Brain pericyte (primary cell): Measurements from ENCODE around the gene MEGF10.
"Not testable (repeated sequence)": the region's sequence is repeated elsewhere in the genome, so short reads cannot be mapped to it uniquely, and the experiment has no call there.

ENCODE experiments used
- DNase-seq: peaks from one replicate; pipeline ENCODE4 v3.0.0-alpha.2; 2012; ENCODE audit warnings: low read depth, low spot score

The MEGF10 gene

DNA sequence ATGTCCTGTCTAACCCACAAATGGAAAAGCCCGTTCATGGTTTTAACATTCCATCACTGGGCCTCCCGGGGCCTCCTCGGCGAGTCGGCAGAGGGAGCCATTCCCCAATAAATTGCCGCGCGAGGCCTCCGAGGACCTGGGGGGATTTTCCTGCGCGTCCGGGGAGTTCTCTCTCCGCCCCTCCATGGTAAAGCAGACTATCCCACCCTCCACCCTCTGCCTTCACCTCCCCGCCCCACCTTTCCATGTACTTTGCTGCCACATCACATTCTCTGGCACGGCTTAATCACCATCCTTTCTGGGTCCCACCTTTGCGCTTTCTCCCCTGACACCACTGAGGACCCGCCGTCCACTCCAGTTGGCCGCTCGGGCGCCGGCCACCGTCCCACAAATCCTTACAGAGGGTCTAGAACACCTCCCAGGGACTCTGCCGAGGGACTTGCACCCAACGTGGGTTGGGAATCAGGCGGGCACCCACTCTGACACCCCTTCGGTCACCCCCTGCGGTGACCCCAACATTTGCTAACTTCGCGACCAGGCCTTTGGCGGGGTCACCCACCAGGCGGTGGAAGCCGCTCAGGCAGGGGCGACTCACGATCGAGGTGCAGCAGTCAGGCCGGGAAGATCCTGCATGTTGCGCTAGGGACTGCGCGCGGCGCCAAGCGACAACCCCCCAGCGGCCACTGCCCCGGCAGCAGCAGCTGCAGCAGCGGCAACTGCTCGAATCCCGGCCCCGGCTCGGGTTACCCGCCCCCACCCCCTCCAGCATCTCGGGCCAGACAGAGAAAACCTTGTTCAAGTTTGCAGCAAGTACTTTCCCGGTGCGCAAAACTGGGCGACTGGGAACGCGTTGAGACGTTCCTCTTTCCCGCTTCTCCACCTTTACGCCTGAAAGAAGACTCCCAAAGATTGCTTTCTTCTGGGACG, at the start of gene MEGF10:
TSS of gene MEGF10 (plus strand) at position 778 of the 927 bp plus-strand sequence. CDS start 40,513 bp downstream, outside the sequence.
- DNase-seq, result no peak

DNA sequence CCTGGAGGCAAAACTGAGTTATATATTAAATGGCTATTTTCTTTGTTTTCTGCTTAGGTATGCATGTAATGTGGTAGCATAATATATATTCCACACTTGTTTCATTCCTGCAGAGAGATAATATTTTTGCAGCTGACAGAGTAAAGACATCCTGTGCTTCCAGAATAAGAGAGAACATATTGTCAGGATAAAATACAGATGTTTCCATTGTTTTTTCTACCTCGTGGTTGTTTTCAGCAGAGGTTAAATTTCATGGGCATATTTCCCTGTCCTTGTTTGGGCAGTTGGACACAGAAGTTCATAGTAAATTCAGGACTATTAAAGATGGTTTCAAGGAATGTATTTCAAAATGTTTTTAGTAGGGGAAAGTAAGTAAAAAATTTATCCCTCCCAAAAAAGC, 47.6 kb upstream of the MEGF10 start:
- peak; percentile 72 for DNase-seq

DNA sequence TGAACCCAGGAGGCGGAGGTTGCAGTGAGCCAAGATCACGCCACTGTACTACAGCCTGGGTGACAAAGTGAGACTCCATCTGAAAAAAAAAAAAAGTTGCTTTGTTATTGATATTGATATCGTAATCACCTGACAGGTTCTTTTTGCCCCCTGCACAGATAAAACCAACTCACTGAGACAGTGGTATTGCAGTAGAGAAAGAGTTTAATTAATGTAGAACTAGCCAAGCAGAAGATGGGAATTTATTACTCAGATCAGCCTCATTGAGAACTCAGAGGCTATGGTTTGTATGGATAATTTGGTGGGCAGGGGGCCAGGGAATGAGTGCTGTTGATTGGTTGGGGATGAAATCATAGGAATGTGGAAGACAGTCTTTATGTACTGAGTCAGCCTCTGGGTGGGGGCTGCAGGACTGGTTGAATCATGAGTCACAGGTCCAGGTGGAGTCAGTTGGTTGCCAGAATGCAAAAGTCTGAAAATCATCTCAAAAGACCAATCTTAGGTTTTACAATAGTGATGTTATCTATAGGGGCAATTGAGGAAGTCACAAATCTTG, 35.8 kb upstream of the MEGF10 start:
- no peak for DNase-seq

DNA sequence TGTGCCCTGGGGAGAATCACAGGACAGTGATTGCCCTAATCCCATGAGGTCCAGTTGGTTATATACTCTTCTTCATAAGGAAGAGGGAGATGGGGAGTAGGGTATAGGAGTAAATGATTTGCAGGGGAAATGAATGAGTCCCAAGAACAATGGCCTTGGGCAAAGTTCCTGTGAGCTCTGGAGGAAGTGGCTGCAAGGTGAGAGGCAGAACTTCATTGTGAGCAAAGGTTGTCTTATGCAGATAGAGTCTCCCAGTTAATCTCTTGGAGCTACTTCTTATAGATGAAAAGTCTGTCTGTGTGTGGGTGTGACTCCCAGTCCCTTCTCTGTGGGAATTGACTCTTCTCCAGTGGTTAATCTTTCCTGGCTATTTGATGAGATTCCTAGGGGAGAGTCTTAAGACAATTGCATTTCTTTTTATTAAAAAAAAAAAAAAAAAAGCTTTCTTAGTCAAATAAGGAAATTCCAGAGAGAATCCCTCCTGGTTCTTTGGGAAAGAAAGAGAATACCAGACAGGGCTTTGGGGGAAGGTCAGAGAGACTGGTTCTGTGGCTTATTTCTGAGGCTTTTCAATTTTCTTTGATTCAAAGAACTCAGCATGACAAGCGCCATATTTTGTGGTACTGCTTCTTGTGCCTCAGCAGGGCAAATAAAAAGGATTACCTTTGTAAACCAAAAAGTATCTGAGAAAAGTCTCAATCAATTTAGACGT, 33.6 kb upstream of the MEGF10 start:
- DNase-seq, result no peak

DNA sequence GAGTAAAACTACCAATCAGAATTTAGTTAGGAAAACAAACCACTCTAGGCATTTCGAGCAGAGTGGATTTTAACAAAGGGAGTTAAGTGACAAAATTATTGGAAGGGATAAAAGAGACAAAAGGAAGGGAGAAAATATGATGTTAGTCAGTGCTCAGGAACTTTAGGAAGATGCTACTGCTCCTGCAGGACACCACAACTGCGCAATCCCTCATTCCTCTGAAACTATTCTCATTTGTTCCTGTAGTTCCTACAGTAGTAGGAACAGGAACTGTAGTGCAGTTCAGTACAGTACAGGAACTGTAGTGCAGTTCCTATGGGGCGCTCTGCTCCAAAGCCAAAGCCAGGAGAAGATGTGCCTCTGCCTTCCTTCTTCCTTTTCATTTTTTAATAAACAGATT, 29.9 kb upstream of the MEGF10 start:
- DNase-seq, result no peak

DNA sequence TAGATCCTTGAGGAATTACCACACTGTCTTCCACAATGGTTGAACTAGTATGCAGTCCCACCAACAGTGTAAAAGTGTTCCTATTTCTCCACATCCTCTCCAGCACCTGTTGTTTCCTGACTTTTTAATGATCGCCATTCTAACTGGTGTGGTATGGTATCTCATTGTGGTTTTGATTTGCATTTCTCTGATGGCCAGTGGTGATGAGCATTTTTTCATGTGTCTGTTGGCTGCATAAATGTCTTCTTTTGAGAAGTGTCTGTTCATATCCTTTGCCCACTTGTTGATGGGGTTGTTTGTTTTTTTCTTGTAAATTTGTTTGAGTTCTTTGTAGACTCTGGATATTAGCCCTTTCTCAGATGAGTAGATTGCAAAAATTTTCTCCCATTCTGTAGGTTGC, 25.1 kb upstream of the MEGF10 start:
- not testable (repeated sequence) for DNase-seq

DNA sequence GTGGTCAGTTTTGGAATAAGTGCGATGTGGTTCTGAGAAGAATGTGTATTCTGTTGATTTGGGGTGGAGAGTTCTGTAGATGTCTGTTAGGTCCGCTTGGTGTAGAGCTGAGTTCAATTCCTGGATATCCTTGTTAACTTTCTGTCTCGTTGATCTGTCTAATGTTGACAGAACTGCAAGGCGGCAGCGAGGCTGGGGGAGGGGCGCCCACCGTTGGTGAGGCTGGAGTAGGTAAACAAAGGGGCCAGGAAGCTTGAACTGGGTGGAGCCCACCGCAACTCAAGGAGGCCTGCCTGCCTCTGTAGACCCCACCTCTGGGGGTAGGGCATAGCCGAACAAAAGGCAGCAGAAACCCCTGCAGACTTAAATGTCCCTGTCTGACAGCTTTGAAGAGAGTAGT, 22.3 kb upstream of the MEGF10 start:
- DNase-seq, result not testable (repeated sequence)

DNA sequence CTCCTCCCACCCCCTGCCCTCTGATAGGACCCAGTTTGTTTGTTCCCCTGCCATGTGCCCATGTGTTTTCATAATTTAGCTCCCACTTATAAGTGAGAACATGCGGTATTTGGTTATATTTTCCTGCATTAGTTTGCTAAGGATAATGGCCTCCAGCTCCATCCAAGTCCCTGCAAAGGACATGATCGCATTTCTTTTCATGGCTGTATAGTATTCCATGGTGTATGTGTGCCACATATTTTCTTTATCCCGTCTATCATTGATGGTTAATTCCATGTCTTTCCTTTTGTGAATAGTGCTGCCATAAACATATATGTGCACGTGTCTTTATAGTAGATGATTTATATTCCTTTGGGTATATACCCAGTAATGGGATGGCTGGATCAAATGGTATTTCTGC, 19.9 kb upstream of the MEGF10 start:
- DNase-seq, result not testable (repeated sequence)

DNA sequence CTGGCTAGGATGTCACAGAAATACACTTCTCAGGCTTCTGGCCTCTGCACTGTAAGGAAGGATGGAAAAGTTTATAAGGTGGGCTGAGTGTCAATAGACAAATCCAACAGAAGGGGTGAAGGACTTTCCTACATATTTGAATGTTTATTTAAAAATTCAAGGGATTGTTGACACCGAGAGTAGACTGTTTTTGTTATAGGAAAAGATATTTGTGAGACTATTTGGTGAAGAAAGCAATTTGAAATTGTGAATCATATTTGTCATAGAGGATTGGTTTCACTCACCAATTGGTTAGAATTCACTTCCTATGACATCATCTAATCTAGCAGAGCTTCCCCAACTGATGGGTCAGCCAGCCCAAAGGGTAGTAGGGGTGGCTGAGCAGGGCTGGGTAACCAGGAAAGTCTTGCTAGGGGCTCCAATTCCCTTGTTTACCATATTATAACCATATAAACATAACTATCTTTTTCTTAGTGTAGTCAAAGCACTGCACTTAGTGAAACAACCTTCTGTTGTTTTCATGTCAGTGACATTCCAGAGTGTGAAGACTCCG, 14.9 kb upstream of the MEGF10 start:
- no peak for DNase-seq

DNA sequence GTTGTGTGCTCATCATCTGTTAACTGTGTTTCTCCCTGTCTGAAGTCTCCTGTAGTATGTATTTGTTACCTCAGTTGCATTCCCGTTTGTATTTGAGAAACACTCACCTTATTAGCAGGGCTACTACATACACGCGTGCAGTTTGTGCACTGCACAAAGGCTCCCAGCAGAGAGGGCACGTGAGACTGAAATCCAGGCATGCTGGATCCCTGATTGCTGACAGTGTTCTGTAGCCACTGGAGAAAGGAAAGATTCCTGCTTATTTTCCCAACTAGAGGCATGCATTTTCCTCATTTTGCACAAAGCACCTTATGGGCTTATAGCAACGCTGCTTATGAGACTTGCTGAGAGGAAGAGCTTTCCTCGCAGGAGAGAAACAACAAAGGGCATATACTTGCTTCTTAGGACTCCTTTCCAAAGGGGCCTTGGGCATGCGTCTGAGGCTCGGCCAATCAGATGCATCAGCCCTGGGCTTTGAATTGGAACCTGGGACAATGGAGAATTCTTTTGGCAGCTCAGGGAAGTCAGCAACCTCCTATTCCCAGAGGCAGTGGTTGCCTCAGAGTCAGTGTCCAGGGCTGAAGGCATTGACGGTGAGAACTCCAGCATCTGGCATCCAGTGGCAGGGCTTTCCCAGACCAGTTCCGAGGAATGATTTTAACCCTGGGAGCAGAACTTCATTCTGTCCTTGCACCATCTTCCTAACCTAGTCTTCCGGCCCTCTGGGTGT, 9.9 kb upstream of the MEGF10 start:
- DNase-seq, result no peak

DNA sequence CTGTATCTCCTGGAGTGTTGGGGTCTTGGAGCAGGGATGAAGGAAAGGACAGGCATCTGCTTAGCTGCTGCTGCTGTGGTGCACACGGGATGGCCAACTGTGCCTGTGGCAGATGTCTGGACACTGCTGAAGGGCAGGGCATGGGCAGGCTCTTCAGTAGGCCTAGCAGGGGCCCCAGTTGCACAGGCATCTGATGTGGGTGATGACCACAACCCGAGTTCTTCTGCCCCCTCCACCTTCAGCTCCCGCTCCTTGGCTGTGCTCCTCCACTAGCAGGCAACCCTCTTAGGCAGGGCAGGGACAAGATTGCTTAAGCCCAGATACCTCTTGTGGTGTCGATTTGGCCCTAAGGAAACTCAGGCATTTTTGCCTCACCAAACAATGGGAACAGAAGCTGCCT, 9.0 kb upstream of the MEGF10 start:
- no peak for DNase-seq

DNA sequence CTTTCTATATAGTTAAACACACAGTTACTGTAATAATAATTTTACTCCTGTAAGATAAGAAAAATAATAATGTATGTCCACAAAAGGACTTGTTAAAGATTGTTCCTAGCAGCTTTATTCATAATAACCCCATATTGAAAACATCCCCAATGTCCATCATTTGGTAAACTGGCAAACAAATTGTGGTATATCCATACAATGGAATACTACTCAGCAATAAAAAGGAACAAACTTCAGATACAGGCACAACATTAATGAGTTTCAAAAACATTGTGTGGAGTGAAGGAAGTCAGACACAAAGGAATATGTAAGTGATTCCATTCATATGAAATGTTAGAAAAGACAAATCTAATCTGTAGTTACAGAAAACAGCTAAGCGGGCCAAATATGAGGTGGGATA, 1.9 kb upstream of the MEGF10 start:
- DNase-seq, result no peak

DNA sequence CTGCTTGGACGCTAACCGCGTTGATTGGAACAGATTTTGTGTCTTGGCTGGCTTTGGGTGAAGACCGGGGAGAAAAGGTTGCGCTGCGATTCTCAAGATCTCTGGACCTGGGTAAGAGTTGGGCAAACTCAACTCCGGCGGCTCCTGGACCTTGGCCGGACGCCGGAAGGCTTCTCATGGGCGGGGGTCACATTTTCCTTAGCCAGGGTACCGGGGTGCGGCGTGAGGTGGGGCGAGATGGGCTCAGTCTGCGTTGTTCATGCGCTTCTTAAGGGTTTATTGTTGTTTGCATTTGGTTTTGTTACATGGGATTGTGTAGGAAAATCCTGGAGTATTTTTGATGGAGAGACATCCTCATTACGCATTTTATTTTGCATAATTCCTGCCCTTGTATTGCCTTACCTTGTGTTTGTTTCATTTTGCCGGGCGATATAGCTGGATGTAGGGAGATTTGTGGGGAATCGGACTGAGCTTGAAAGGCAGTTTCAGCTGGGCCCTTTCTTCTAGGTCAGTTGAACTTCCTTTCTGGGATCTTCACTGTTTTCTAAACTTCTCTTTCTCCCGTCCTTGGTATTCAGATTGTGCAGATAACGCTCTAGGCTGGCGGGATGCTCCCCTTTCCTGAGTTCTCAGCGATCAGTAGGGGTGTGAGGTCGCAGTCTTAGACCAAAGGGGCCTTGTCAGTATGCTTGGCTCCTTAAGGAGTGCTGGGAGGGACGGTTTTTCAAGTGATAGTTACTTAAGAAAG, 524 bp downstream of the MEGF10 start:
- no peak for DNase-seq

DNA sequence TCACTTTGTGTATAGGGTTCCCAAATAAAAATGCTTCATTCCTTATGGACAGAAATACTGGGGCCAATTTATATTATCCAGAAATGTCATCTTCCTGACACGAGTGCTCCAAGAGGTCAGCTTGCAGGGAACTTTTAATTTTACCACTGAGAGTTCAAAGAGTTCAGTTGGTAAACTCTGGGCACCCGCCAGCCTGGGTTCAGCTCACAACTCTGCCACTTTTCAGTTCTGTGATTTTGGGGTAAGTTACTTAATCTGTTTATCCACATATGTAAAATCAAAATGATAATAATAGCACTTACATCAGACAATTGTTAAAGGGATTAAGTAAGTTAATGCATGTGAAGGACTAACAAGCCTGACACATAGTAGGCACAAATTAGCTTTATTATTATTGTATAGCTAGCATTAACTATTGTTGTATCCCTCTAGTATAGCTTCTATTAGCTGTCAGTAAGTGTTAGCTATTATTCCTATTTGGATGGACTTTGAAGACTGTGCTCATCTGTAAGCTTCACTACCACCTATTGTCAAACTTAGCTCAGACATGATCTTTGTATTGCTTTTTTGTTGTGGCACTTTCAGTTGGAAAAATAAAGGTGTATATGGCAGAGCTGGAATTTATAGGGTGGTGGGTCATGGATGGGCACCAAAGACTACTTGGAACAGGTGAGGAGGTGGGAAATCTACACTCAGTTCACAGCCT, 1.6 kb downstream of the MEGF10 start:
- DNase-seq, result no peak

DNA sequence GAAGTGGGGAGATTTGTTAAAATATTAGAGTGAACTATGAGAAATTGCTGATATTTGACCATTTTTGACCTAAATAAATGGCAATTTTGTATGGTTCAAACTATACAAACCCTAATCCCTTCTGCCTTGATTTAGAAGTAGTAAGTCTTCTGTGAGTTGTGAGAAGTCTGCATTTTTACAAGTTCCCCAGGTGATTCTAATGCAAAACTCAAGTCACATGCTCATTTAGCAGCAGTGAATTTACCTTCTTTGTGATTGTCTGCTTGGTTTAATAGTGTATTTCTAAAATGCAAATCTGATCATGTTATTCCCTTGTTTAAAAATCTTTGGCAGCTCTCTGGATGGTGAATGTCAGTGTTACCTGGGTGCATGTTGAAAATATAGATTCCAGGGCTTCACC, 2.8 kb downstream of the MEGF10 start:
- DNase-seq, result no peak

DNA sequence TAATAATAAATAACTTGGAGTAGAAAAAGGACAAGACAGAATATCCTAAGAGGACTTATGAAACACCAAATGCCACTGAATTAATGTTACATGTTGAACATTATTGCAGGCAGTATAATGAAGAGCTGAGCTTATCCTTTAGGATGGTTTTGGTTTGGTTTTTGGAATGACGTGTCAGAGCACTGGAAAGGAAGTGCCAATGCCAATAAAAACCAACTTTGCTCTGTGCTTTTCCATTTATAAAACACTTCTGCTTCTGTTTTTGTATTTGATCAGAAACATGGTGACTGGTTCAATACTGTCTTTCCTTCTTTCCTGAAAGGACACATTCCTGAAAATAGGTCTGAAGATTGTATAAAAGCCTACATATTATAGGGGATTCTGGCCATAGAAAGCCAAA, 4.2 kb downstream of the MEGF10 start:
- DNase-seq, result no peak

DNA sequence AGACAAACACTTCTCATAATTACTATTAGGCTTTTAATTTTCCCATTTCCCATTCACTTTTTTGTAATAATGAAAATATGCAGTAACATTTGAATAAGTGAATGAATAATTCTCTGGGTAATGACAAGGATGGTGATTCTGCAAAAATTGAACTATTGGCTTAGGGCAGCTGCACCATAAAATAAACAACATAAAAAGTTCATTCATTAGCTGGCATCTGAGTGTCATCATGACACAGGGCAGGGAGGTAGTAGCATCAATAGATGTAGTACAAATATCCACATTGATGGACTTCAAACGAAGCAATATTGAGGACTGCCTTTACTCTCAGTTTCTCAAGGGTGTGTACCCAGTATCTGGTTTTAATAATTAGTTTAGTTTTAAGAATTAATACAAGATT, 4.9 kb downstream of the MEGF10 start:
- no peak for DNase-seq

DNA sequence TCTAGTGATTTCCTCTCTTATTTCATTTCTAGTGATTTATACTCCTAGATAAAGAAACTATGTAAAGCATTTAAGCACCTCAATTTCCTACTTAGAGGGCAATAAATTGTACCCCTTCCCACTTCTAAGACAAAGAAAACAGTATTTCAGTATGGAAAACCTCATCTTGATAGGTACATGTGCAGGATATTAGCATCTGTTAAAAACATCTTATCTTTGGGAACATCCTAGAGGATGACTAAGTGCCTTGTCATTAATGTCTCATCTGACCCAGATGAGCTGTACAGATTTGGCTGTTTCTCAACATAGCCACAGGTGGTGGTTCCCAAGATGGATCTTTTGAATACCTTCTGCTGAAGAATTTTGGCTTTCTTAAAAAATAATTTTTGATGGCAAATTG, 5.7 kb downstream of the MEGF10 start:
- no peak for DNase-seq

DNA sequence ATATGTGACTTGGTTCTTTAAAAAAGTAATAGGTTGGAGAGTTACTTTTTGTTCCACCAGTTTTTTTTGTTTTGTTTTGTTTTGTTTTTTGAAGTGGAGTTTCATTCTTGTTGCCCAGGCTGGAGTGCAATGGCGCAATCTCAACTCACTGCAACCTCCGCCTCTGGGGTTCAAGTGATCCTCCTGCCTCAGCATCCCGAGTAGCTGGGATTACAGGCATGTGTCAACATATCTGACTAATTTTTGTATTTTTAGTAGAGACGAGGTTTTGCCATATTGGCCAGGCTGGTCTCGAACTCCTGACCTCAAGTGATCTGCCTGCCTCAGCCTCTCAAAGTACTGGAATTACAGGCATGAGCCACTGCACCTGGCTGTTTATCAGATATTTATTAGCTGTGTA, 6.3 kb downstream of the MEGF10 start:
- not testable (repeated sequence) for DNase-seq

DNA sequence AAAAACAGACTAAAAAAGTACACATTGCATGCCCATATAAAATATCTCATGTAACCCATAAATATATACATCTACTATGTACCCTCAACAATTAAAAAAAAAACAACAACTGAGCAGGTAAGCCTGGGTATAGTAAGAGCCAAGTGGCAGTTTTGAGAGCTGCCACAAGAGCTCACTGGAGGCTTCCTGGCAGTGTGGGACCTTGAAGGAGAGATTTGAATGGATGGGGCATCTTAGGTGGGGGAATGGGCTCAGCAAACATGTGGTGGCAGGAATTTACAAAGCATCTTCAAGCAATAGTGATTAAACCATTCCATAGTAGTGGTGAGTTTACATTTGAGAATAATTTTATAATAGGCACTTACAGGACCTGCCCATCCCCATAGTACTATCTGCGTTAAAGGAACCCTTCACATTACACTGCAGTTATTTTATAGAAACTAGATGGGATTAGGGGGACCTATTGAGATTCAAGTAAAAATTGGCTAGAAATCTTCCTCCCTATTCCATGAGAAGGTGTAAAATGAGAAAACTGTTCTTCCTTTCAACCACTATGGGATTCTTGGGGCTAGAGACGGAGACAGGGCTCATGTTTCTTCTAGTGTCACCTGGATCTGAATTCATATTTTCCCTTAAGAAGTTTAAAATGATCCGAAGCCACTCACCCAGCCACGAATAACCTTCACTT, 6.9 kb downstream of the MEGF10 start:
- no peak for DNase-seq
